ENCODE data around the gene KRT86. TPM values are rescaled to one million over a fixed set of nuclear protein-coding genes. Genes with fewer than 3 reads are reported as not detected.

KRT86 gene
- total RNA-seq, 1 donor from 2014 or later, result not detected

DNA sequence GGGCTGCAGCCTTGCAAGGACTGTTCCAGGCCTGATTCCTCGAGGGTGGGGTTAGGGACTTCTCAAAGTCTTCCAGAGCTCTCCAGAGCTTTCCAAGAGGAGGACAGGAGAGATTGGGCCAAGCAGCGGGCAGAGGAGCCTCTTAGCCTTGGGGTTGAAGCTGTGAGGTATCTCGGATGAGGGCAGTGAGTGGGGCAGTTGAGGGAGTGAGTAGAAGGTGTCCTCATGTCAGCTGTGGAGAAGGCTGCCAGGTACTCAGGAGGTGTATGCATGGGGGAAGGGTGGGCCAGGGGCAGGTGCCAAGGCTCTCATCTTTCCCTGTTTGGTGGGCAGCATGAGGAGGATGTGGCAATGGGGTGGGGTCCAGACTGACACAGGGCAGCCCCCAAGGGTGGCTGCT is 39.0 kb downstream of the KRT86 start:
- no peak for DNase-seq (ENCODE audit: low read depth in 2 of 2)

DNA sequence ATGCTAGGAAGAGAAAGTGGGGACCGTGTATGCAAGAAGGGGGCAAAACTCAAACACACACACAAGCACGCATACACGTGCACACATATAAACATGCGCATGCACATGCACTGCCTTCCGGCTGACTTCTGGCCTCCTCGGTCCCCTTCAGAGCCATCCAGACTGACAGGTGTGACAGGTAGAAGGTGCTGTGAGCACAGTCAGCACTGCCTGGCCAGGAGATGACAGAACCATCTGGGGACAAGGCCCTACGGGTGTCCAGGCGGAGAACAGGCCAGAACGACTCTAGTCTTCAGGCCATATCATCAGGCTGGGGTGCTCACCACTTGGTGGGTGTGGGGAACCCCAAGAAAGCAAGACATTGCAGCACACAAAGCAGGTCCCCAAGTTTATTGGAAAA is 39.5 kb downstream of the KRT86 start:
- DNase-seq (ENCODE audit: low read depth in 2 of 2), result no peak

DNA sequence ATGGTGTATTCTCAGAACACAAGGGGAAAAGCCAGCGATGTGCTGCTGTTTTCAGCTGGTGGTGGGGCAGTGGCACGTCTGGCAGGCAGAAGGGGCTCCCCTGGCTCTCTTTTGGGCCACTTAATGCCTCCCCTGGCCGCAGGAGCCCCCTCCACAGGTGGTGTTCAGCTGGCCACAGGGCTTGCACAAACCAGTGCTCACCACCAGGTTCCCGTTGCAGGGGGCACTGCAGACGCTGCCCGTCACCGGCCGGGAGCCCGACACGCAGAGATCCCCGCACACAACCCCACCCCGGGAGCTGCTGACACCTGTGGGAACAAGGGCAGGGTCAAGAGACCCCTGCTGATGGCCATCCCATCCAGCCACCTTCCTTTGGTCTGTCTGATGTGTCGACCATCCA is 40.1 kb downstream of the KRT86 start:
- no peak for DNase-seq (ENCODE audit: low read depth in 2 of 2)

DNA sequence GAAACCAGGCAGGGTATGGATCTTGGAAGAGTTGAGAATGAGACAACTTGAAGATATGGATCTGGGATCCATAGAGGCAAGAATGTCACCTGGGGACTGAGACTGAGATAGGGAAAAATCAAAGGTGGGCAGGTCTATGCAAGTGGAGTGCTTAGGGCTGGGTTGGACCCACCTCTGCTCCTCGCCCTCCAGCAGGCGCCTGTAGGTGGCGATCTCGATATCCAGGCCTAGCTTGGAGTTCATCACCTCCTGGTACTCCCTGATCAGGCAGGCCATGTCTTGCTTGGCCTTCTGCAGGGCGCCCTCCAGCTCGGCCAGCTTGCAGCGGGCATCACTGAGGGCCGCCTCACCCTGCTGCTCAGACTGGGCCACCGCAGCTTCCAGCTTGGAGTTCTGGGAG is 41.3 kb downstream of the KRT86 start:
- DNase-seq (ENCODE audit: low read depth in 2 of 2), result peak in 1 of 2 donors; percentile 20

DNA sequence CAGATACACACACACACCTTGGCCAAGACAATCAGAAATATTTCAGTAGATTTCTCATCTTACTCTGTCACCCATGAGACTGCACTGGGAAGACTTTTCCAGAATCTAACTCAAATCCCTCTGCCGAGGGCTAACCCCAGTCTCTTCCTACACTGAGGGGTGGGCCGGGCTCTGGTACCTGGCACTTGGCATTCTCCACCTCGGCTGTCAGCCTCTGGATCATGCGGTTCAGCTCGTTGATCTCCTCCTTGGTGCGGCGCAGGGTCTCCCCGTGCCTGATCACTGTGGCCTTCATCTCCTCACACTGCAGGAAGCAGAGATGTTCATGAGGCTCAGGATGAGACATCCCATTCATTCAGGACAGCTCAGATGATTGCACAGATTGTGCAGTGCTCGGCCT is 41.8 kb downstream of the KRT86 start:
- no peak for DNase-seq (ENCODE audit: low read depth in 2 of 2)

DNA sequence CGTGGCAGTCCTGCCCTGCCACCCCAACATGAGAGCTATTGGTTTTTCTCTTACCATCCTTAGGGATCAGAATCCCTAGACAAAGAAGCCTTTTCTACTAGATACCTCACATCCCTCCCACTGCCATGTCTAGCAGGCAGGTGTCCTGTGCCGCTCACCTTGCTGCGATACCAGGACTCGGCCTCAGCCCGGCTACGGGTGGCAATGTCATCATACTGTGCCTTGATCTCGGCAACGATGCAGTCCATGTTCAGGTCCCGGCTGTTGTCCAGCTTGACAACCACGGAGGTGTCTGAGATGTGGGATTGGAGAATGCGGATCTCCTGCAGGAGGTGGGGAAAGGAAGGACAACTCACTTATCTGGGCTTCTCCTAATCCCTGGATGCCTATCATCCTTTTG is 42.3 kb downstream of the KRT86 start:
- no peak for DNase-seq (ENCODE audit: low read depth in 2 of 2)

DNA sequence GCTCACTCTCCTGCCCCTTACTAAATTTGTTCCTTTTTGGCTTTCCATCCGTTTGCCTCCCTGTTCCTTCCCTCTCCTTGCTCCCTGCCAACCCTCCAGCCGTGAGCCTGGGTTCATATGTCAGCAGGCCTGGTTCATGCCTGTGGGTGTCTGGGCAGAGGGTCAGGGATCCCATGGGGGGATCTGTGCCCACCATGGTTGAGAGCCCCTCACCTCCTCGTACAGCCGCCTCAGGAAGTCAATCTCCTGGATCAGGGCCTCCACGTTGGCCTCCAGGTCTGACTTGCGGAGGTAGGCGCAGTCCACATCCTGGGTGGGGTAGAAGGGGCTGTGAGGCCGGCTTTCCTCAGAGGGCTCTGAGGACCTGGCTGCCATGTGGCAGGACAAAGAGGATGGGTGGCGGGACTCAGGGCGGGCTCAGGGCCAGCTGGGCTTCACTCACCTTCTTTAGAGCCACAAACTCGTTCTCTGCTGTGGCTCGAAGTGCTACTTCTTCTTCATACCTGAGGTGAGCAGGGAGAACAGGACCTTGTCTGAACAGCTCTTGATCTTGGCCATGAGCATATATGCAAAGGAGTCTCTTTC is 43.1 kb downstream of the KRT86 start:
- no peak for DNase-seq (ENCODE audit: low read depth in 2 of 2)

DNA sequence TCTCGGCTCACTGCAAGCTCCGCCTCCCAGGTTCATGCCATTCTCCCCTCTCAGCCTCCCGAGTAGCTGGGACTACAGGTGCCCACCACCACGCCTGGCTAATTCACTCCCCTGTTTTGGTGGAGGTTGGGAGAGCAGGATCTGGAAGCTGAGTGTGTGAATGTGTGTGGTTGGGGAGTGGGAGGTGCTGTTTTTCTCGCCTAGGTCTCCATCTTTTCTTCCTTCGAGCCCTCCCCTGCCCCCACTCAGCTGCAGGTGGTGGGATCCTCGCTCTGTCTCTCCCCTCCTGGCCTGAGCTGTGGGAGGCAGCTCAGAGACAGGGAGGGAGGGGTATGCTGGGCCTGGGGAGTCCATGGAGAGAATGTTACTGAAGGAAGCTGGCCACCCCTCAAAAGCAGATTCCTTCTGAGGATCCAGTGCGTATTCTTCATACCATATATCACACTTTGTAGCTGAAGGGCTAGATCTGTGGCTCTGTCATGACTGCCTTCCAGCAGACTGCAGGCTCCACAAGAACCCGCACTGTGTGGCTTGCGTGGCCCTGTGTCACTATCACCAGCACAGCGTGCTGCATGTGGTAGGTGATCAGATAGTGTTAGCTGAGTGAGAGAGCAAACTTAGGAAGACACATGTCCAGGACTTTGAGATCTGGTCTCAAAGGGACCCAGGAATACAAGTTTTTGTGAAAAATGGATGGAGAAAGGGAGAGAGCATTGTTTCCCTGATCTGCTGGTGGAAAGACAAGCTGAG is 44.0 kb downstream of the KRT86 start:
- no peak for DNase-seq (ENCODE audit: low read depth in 2 of 2)

DNA sequence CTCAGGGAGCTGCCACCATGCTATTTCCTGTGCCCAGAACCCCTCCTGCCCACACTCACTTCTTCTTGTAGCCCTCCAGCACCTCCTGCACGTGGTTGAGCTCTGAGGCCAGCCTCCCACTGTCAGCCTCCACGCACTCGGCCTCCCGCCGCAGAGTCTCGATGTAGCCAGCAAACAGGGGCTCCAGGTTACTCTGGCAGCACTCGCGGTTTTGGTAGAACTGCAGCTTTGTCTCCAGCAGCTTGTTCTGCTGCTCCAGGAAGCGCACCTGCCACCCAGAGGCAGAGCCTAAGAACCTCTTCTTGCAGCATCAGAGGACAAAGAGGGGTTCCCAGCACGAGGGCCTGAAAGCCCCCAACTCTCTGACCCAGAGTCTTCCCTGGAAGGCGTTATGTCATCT is 44.7 kb downstream of the KRT86 start:
- DNase-seq (ENCODE audit: low read depth in 2 of 2), result no peak

DNA sequence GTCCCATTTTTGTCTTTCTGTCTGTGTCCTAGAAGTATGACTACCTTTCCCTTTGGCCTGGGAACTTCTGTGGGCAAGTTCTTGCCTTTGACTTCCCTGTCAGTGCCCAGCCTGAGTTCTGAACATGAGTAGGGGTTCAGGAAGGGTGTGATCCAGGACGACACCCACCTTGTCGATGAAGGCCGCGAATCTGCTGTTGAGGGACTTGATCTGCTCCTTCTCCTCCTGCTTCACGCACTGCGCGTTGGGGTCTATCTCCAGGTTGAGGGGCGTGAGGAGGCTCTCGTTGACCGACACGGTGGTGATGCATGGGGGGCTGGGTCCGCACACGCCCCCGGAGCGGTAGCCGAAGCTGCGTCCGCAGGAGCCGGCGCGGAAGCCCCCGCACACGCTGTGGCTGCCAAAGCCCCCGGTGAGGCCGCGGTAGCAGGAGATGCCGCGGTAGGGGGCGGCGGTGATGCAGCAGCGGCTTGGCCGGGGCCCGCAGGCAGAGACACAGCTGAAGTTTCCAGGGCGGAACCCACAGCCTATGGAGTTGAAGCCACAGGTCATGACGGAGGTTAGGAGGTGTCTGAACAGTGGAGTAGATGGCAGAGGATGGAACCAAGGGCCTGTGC is 46.4 kb downstream of the KRT86 start, which contains the start of gene KRT83:
Gene KRT83, minus strand, starts transcription at position 615 of the 617 bp plus-strand sequence. Its CDS starts 63 bp downstream, at position 552.
- DNase-seq (ENCODE audit: low read depth in 2 of 2), result no peak

DNA sequence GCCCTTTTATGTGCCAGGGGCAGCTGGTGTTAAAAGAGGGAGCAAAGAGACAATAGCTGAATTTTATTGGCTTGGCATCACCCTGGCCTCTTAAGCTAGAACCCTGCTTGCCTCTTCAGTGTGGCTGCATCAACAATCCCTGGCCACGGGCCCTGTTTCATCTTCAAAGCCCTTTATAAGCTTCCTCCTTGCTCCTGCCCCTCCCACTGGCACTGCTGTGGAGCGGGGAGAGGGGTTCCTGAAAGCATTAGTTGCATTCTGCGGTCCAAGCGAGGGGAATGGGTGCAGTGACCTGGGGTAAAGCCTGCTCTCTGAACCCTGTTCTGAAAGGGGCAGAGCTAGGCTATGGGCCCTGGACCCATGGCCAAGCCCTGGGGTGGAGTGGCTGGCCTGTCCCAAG is 47.0 kb downstream of the KRT86 start:
- DNase-seq (ENCODE audit: low read depth in 2 of 2), result no peak

DNA sequence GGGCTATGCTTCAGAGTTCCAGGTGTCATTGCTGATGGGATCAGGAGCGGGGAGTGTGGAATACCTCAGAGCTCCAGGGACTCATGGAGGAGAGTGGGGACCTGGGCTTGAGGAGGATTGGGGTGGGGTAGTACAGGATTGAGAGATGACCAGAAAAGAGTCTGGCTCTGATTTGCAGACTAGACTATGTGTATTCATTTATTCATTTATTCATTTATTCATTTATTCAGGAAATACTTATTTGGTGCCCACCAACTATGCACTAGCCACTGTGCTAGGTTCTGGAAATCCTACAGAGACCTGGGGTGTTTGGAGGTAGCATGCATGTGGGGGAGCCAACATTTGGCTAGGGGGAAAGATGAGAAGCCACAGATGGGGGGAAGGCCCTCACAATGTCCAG is 47.6 kb downstream of the KRT86 start:
- no peak for DNase-seq (ENCODE audit: low read depth in 2 of 2)

DNA sequence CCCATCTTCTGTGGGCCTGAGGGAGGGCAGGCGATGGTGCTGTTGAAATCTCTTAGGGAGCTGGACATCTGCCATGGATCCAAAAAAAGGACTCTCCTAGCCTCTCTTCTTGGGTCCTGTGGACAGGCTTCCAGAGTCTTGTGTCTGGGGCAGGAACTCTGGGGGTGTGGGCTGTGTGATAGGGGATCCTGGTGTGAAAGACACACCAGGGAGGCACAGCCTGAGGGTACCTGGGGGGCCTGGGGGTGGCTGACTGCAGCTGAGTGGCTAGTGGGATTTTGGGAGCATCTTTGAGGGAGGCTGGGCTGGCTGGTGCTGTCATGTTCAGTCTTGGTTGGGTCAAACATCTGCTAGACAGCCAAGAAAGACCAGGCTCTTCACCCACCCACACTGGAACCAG is 48.6 kb downstream of the KRT86 start:
- DNase-seq (ENCODE audit: low read depth in 2 of 2), result no peak

DNA sequence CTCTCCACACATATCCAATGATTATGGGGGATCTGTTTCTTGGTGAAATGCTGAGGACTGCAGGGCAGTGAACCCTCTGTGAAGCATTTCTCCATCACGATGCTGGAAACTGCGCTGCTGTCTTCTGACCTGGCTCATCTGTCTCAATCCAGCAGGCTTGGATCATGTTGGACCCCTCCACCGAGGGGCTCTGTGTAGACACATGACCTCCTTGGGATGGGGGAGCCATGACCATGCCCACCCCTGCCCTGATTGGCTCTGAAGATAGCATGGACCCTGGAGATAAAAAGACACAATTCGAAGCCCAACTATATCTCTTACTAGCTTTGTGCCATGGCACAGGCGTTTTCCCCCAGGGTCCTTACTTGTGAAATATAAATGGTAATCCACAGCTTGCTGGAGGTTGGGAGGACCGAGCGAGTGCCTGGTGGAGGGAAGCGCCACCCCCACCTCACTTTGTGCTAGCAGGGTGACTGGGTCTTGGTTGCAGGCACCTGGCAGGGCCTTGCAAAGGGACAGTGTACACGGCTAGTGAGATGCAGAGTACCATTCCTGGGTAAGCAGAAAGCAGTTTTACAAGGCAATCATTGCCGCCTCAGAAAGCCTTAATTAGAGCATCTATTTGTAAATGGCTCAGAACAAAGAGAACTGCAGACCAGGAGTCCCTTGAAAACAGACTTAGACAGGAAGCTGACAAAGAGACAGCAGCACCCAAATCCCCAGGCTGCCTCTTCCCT is 49.1 kb downstream of the KRT86 start:
- no peak for DNase-seq (ENCODE audit: low read depth in 2 of 2)

DNA sequence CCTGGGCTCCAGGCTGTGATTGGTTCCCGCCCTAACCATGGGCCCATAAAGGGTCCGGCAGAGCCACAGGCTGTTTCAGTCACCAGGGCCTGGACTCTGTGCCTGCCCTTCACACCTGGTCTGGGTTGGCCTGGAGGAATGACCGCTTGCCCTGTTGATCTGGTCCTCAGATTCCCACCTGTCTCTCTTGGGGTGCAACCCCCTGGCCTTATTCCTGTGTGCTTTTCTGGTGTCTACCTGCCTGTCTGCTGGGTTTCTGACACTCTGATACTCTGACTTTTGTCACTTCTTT is 49.7 kb downstream of the KRT86 start:
- DNase-seq (ENCODE audit: low read depth in 2 of 2), result no peak

DNA sequence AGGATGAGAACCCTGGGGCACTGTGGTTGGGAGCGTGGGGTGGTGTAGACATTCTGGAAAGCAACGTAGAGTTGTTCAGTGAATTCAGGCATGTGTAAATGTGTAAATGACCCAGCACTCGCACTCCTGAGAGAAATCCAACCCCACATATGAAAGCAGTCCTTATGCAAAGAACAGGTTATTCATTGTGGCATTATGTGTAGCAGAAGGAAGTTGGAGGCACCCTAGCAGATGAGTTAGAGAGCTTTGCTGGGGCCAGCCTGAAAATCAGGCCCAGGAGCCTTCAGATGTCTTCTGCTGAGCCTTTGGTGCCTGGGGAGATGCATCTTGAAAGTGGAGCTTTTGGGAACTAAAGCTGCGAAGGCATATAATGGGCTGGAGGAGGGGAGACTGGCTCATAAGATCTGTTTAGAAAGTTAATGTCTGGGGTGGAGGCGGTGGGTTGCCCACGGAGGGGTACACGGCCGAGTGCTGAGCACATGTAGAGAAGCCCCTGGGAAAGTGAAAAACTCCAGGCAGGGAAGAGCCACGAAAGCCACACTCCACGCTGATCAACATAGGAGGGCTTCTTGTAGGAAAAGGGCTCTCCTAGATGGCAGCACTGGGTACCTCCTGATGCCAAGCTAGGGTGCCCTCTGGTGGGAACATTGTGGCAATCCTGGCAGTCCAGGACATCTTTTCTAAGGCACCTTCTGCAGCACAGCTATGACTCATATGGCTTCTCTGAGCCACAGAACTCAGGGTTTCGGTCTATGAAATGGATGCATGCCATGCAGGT is 52.8 kb downstream of the KRT86 start:
- DNase-seq (ENCODE audit: low read depth in 2 of 2), result peak; percentile 92 to 95

DNA sequence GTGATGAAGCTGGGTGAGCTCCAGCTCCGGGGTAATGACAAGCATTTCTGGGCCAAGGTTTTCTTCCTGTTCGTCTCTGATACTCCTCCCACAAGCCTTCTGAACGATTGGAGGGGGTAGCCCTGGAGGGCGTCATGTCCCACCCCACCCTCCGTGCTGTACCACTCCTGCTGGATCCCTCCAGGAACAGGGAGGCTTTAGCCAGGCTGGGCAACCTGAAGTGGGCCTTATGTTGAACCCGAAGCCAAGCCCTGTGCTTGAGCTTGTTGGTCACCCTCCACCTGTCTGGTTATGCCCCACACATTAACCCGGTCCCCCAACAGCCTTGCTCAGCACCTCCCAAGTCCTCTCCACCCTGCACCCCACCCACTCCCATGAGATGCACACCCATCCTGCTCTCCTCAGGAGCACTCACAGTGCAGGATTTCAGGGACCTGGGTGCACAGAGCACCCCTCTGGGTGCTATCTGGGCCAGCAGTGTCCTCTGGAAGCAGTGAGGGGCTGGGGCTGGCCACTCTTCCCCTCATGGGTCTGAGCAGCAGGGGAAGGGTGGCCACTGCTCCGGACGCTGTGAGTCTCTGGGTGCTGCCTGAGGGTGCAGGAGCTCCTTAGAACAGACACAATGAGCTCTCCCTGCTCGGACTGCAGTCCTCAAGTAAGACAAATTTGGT is 53.5 kb downstream of the KRT86 start:
- no peak for DNase-seq (ENCODE audit: low read depth in 2 of 2)

DNA sequence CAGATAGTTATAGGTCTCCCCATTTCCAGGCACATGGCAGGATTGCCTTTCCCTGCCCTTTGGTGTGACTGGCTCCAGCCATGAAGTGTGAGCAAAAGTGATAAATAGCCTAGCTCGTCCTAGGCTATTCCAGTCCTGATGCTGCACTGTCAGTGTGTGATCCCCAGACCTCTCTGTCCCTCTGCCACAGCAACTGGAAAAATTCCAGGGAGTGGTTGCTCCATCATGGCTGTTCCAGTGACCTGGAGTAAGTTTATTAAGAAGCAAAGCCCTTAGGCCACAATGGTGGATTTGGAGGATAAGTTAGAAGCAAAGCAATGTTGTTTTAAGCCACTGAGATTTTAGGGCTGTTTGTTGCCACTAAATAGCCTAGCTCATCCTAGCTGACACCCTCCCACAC is 56.6 kb downstream of the KRT86 start:
- no peak for DNase-seq (ENCODE audit: low read depth in 2 of 2)

DNA sequence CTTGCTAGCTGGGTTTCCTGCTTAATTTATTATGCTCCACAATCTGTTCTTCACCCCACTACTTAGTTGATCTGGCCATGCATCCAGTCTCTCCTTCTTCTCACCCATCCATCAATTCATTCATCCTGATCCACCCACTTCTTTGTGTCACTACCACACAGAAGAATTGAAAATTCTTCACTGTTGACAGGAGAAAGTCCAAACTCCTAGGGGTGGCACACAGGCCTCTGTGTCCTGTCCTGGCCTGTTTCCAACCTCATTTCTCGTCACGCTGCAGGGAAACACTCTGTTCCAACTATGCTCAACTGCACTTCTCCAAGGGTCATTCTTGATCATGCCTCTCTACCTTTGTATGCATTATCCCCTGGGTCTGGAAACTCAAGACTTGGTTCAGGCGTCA is 57.4 kb downstream of the KRT86 start:
- DNase-seq (ENCODE audit: low read depth in 2 of 2), result no peak

DNA sequence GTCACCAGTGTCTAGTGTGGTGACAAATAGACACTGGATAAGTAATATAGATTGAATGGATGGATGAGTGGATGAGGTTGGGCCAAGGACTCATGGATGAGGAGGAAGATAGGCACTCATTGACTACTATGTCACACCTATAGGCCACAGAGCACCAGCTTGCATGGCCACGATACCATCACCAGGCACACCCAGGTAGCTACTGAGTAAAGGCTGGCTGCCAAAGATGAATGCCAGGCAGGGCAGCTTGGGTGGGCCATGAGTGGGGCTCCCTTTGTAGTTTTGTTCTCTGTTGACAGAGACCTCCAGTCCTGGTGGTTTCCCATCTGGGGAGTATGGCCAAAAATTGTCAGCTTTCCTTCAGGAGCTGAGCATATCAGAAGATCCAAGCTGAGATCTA is 57.9 kb downstream of the KRT86 start:
- DNase-seq (ENCODE audit: low read depth in 2 of 2), result no peak

DNA sequence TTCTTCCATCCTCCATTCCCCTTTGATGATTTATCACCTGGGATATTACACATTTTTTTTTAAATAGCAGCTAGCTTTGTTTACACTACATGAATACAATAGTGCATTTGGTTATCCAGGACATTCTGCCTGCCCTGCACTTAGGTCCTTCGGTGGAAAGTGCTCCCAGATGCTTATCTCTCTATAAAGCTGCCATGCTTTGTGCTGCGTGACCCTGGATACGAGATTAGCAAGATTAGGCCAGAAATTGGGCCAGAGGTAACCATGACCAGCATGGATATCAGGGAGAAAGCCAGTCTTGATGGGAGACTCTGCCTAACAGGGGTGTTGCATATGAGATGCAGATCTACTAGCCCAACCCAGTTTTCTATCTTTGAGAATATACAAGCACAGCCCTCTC is 58.9 kb downstream of the KRT86 start:
- no peak for DNase-seq (ENCODE audit: low read depth in 2 of 2)

All from lung microvascular endothelial cell (primary cell).